Activated T-cell treated with anti-CD3 and anti-CD28 coated beads for 1 hour (primary cell): Measurements from ENCODE around the gene DRG1.
"Not testable (repeated sequence)": the region's sequence is repeated elsewhere in the genome, so short reads cannot be mapped to it uniquely, and the experiment has no call there.

ENCODE experiments used
- DNase-seq: peaks from one replicate; pipeline ENCODE4 v3.0.0-alpha.2; 2020; ENCODE audit warnings: low read depth

The DRG1 gene

DNA sequence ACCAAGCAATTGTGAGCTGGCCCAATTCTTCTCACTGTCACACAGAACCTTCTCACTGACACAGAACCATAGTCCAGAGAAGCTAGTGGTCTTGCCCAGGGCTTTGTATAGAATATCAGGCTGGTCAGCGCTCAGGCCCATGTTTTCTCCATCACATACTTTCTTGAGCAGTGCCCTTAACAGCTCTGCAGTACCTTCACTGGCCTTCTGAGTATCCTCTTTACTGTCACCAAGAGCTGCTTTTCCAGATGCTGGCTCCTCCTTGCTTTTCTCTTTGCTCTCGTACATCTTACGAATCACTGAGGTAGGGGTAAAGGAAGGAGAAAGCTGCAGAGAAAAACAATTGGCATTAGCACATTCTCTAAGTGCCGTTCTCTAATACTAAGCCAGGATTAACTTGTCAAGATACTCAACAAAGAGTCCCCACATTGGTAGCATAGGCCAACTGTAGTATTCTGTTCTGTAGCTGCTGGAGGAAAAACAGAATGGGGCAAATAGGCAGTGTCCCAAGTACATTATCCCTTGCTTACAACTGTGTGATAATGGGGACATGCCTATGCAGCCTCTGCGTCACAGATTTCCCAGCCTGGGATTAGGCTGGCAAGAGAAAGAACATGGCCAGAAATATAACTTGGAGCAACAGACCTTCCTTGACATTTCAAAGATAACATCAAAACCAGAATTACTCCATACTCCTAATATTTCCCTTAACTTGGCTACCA lies 43.5 kb downstream of the DRG1 start:
- no peak for DNase-seq

DNA sequence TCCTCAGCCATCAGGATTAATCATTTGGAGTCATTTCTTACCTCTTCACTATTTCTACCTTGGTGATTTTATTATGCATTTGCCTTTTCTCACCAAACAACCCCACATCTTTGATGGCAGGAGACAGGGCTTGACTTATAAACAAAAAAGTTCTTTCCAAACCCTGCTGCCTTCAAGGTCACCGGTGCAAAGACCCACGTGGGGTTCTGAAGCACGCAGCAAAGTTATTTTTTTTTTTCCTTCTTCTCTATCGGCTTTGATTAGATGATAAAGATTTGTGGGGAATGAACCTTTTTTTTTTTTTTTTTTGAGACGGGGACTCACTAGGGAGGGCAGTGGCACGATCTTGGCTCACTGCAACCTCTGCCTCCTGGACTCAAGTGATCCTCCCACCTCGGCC lies 44.1 kb downstream of the DRG1 start:
- no peak for DNase-seq

DNA sequence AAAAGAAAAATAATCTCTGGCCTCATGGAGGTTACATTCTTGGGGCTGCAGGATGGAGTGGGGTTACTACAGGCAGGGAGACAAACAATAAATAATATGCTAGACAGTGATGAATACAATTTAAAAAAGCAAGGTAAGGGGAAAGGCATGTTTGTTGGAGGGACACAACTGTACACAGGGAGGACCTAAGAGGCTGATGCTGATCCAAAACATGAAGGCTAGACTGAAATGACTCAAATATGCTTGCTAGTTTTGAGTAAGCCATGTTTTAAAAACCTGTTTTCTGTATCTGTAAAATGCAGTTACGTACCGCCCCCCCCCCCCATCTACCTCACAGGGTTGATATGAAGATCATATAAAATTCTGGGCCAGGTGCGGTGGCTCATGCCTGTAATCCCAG lies 46.2 kb downstream of the DRG1 start:
- no peak for DNase-seq

DNA sequence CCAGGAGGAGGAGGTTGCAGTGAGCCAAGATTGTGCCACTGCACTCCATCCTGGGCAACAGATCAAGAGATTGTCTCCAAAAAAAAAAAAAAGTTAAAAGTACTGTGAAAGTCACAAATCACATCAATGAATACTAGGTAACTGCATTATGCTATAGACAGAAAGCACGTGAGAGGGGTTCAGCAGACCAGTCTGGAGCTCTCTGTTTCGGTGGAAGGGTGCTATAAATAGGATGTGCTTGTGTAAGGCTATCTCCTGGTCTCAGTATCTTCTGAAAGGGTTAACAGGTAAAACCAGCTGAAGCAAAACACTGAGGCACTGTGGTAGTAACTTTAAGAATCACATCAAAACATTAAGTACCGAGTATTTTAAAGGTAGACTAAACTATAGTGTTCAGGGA lies 46.8 kb downstream of the DRG1 start:
- DNase-seq, result no peak

DNA sequence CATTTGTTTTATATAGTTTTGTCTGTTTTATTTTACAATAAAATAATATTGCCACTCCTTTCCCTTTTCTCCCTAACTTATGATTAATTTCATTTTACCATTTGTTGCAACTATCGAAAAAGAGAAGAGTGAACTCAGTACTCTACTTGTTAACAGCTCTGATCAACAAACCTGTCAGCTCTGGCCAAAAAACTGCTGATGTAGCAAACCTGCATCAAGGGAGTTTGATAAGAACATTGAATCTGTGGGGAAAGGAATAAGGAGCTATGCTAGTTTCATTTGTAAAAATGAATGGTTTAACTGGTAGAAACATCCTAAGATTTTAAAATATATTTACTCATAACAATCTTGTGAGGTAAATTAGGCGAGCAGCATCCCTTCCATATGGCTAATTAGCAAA lies 47.4 kb downstream of the DRG1 start:
- no peak for DNase-seq

DNA sequence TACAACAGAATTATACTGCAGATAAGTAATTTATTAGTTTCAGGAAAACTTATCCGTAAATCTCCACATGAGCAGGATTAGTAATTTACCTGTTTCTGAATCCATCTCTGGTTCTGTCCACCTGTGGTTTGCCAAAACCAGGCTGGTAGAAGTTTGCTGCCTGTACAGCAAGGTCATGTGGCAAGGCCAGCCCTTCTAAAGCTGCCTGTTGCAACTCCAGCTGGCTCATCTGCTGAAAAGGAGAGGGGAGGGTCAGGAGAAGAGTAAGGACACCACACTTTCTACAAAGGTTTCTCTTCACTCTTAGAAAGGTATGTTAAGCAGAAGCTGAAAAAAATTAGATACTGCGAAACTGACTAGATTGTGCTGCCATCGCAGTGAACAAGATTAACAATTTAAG lies 47.9 kb downstream of the DRG1 start:
- DNase-seq, result no peak

DNA sequence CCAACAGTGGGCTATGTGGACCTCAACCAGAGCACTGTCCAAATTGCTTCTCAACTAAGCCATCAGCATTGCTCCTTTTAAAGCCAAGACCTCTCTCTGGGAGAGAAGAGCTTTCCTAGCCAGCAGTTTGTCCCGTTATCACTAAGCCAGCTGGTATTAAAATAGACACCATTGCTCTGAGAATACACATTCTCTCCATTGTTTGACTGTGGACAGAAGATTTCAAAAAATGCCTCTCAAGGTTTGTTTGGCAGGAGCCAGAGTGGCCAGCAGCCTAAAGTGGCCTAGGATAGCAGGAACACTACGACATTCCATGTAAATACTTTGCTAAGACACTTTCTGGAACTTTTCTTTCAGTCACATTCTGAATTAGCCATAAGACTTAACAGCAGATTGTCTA lies 49.0 kb downstream of the DRG1 start:
- no peak for DNase-seq

DNA sequence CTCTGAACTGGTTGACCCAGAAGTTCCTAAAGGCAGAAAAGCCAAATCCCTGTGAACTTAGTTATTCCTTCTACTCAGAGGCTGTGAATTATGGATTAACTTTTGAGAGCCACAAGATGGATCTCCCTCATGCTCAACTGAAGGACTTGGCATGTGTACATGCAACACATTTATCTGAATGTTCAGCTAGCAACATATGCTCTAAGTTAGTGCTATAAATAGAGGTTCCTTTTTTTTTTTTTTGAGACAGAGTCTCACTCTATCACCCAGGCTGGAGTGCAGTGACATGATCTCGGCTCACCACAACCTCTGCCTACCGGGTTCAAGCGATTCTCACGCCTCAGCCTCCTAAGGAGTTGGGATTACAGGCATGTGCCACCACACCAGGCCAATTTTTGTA lies 50.1 kb downstream of the DRG1 start:
- DNase-seq, result no peak

DNA sequence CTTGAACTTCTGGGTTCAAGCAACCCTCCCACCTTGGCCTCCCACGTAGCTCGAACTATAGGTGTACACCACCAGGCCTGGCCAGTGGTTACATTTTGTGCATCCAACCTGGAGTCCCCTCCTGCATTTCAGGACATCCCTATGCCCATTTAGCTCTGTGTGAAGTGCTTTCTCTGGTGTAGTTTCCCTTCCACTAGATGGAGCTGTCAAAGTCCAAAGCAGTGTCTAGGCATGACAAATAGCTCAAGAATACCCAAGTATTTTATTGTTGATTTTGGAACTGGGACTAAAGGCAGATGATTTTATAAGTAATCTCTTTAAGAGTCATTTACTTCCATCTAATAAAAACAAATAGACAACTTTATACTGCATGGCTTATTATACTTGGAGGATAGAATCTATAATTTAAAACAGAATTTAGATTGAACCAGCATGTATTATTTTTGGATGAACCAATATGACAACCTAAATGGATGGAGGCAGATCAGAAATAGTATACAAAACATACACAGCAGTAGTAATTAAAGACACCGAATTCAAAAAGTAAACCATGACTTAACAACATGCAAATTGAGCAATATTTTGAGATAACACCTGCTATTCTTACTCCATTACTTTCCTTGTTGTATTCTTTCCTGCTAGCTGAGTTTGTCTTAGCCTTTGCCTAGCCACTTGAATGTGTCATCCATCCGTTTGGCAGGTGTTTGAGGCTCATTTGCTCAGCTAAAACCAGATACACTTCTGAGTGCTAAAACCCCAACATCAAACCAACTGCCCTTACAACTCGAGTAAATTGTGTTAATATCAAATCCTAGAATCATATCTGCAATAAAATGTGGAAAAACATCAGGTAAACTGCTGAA lies 52.5 kb downstream of the DRG1 start:
- no peak for DNase-seq

DNA sequence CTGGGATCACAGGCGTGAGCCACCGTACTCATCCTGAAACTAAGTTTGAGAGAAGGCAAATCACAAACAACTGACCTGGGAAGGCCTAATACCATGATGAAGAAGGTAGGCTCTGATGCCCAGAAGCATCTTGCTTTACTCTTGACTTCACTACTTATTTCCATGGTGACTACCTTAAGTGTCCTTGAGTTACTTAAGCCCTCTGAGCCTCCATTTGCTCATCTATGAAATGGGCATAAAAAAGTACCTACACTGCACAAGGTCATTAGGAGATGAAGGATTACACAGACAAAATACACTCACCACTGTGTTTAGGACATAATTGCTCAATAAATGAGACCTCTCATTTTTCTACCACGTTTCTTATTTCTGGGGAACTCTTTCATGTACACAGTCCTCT lies 62.3 kb downstream of the DRG1 start:
- no peak for DNase-seq

DNA sequence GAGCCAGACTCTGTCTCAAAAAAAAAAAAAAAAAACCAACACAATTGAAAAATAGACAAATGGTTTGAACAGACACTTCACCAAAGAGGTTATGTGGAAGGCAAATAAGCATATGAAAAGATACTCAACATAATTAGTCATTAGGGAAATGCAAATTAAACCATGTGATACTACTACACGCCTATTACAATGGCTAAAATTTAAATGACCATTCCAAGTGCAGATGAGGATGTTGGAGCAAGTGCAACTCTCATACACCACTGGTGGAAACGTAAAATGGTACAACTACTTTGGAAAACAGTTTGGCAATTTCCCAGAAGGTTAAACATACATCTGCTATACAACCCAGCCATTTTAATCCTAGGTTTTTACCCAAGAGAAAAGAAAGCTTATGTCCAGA lies 65.9 kb downstream of the DRG1 start:
- no peak for DNase-seq

DNA sequence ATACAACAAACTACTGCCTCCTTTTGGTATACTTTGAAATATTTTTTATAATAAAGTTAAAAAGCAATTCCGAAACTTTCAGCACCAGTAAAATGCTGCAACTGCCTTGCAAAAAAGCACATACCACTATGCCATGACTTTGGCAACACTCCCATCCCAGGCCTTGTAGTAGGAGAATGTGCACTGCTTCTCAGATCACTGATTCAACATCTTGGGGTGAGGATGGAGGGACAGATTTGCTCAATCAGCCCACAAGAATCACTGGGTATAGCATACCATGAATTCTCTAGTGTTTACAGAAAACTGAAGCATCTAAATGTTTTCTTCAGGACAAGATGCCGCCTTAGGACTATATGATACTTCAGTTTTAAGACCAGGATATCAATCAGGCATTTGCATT lies 75.3 kb downstream of the DRG1 start:
- no peak for DNase-seq

DNA sequence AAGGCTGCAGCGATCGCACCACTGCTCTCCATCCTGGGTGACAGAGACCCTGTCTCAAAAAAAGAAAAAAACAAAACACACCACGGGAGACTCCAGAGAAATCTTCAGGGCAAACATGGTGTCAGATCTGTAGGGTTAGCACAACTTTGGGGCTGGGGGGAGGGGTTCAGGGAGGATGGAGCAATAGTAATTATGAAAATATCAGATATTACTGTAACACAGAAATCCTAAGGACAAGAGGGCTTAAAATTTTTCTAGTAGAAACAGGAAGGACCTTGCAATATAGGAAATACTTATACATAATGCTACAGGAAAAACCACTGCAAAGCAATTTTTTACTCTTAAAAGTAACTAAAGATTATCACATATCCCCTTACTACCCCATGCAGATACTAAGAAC lies 76.4 kb downstream of the DRG1 start:
- DNase-seq, result no peak

DNA sequence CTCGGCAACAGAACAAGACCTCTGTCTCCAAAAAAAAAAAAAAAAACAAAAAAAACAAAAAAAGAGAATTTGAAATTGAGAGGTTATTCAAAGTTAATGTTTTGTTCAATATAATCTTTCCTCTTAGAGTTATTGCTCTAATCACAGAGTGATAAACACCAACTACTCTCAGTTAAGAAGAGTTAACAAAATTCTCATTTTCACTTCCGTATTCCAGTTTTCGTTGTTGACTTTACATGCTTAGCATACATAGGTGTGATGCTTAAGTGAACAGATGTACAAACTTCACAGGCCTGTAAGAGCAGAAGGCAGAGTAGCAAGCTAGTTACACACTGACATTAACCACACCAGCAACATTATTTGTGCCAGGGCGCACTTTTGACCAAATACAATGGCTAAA lies 77.9 kb downstream of the DRG1 start:
- DNase-seq, result no peak

DNA sequence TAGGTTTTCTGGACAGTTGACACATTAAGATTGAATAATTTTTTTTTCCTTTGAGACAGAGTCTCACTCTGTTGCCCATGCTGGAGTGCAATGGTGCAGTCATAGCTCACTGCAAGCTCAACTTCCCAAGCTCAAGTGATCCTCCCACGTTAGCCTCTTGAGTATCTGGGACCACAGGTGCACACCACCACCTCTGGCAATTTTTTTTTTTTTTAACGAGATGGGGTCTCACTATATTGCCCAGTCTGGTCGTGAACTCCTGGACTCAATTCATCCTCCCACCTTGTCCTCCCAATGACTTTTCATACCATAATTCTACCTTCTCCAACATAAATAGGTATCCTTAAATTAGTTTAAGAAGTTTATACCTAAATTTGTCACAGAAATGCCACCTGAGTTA lies 81.7 kb downstream of the DRG1 start:
- DNase-seq, result no peak

DNA sequence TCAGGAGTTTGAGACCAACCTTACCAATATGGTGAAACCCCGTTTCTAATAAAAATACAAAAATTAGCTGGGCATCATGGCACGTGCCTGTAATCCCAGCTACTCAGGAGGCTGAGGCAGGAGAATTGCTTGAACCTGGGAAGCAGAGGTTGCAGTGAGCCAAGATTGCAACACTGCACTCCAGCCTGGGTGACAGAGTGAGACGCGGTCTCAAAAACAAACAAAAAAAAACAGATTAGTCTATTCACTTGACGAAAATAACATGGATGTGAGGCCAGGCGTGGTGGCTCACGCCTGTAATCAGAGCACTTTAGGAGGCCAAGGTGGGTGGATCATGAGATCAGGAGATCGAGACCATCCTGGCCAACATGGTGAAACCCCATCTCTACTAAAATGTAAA lies 83.1 kb downstream of the DRG1 start:
- not testable (repeated sequence) for DNase-seq
